ENCODE measurements around the gene GPC1. TPM values are rescaled to one million over a fixed set of nuclear protein-coding genes. Genes with fewer than 3 reads are reported as not detected.

Gene GPC1
- total RNA-seq, 1 donor from 2014 or later: 88.0 TPM

- H3K9me3 Mint-ChIP-seq: peaks cover 4% of the 10 kb centered on the region
- peak in 1 of 2 experiments; percentile 7 for DNase-seq (ENCODE audit: low spot score in 2 of 2, unreplicated experiment in 2 of 2)
- no peaks in the 10 kb centered on the region for H3K36me3 Mint-ChIP-seq
- H3K27ac Mint-ChIP-seq: no peak overlapping the region
- H3K4me3 Mint-ChIP-seq: no peak overlapping the region
- TF ChIP-seq CTCF (IDR thresholded peaks at IDR 0.05; ENCODE audit: unreplicated experiment): no peak
- peaks cover 5% of the 10 kb centered on the region for H3K4me1 Mint-ChIP-seq
- peaks cover 38% of the 10 kb centered on the region for H3K27me3 Mint-ChIP-seq (ENCODE audit: low read depth)
Observed at GRCh38 chr2:240429341-240429871, 6.1 kb upstream of the GPC1 start.

GRCh38 chr2:240429872-240430491 is 5.5 kb upstream of the GPC1 start:
- Mint-ChIP-seq H3K4me3 (no peak overlapping the region), H3K36me3 (no peaks in the 10 kb centered on the region), H3K4me1 (peaks cover 8% of the 10 kb centered on the region), H3K27ac (no peak overlapping the region), H3K27me3 (ENCODE audit: low read depth) (peaks cover 36% of the 10 kb centered on the region), H3K9me3 (peaks cover 4% of the 10 kb centered on the region)
- no peak for TF ChIP-seq CTCF (IDR thresholded peaks at IDR 0.05; ENCODE audit: unreplicated experiment)
- DNase-seq (ENCODE audit: low spot score in 2 of 2, unreplicated experiment in 2 of 2): peak in 1 of 2 experiments; percentile 15

- no peak for TF ChIP-seq CTCF (IDR thresholded peaks at IDR 0.05; ENCODE audit: unreplicated experiment)
- Mint-ChIP-seq H3K27me3 (ENCODE audit: low read depth) (peaks cover 35% of the 10 kb centered on the region), H3K4me1 (peaks cover 8% of the 10 kb centered on the region), H3K36me3 (no peaks in the 10 kb centered on the region), H3K4me3 (no peak overlapping the region), H3K9me3 (peaks cover 4% of the 10 kb centered on the region), H3K27ac (no peak overlapping the region)
- no peak for DNase-seq (ENCODE audit: low spot score in 2 of 2, unreplicated experiment in 2 of 2)
Observed at GRCh38 chr2:240430595-240430994, 4.9 kb upstream of the GPC1 start.

- peaks cover 8% of the 10 kb centered on the region for H3K4me1 Mint-ChIP-seq
- H3K27ac Mint-ChIP-seq: no peak overlapping the region
- peaks cover 31% of the 10 kb centered on the region for H3K27me3 Mint-ChIP-seq (ENCODE audit: low read depth)
- no peak overlapping the region for H3K4me3 Mint-ChIP-seq
- H3K36me3 Mint-ChIP-seq: no peaks in the 10 kb centered on the region
- TF ChIP-seq CTCF (IDR thresholded peaks at IDR 0.05; ENCODE audit: unreplicated experiment): no peak
- DNase-seq (ENCODE audit: low spot score in 2 of 2, unreplicated experiment in 2 of 2): peak in 1 of 2 experiments; percentile 31
- peaks cover 4% of the 10 kb centered on the region for H3K9me3 Mint-ChIP-seq
Observed at GRCh38 chr2:240431271-240431660, 4.2 kb upstream of the GPC1 start.

- Mint-ChIP-seq H3K9me3 (no peaks in the 10 kb centered on the region), H3K27me3 (ENCODE audit: low read depth) (peaks cover 28% of the 10 kb centered on the region), H3K4me3 (no peak overlapping the region), H3K36me3 (no peaks in the 10 kb centered on the region), H3K27ac (no peak overlapping the region), H3K4me1 (peaks cover 8% of the 10 kb centered on the region)
- DNase-seq (ENCODE audit: low spot score in 2 of 2, unreplicated experiment in 2 of 2): peak in 1 of 2 experiments; percentile 33
- TF ChIP-seq CTCF (IDR thresholded peaks at IDR 0.05; ENCODE audit: unreplicated experiment): no peak
Observed at GRCh38 chr2:240431661-240432424, 3.6 kb upstream of the GPC1 start.

Data from mesothelial cell of epicardium (in vitro differentiated cells).